Esophagus squamous epithelium (tissue), 5 donors: ENCODE results near the gene ID3. TPM values are rescaled to one million over a fixed set of nuclear protein-coding genes. Genes with fewer than 3 reads are reported as not detected.

Experiments used
- DNase-seq: peaks from one replicate; lab custom pipeline; 2025; lab: John Stamatoyannopoulos, UW
- H3K27ac ChIP-seq, 4 donors: fragments of 200-600 bp; sonication (generic); one replicate each; pipeline ENCODE4 v1.5.1; 2016 to 2019; ENCODE audit warnings: mild to moderate bottlenecking in 1 of 4
- H3K27me3 ChIP-seq, 4 donors: fragments of 200-600 bp; sonication (generic); 1 replicate in 3 of 4; 2 replicates in 1 of 4; pipeline versions ENCODE4 v1.5.1 to v1.6.0; 2017 to 2021; ENCODE audit warnings: antibody characterized with exemption in 1 of 4
- H3K36me3 ChIP-seq, 3 donors: fragments of 200-600 bp; sonication (generic); one replicate each; pipeline ENCODE4 v1.5.1; 2016 to 2019
- H3K4me1 ChIP-seq, 3 donors: fragments of 200-600 bp; sonication (generic); one replicate each; pipeline ENCODE4 v1.5.1; 2017 to 2019
- H3K4me3 ChIP-seq, 4 donors: fragments of 200-600 bp; sonication (generic); 1 replicate in 3 of 4; 2 replicates in 1 of 4; pipeline ENCODE4 v1.5.1; 2016 to 2019; ENCODE audit warnings: mild to moderate bottlenecking in 2 of 4, moderate library complexity in 1 of 4
- H3K9me3 ChIP-seq, 3 donors: fragments of 200-600 bp; sonication (generic); one replicate each; pipeline ENCODE4 v1.5.1; 2016 to 2019
- CTCF ChIP-seq, 6 experiments: fragments of 450-650 bp in 4 of 6; fragments of 200-600 bp in 2 of 6; sonication (generic) in 2 of 6; IDR thresholded peaks; one replicate each; pipeline ENCODE4 v1.5.1; 2016 to 2019; ENCODE audit warnings: antibody characterized with exemption in 6 of 6, mild to moderate bottlenecking in 4 of 6, moderate library complexity in 4 of 6
- POLR2A ChIP-seq, 4 donors: fragments of 450-650 bp; IDR thresholded peaks; one replicate each; pipeline ENCODE4 v1.6.1; 2017; ENCODE audit warnings: antibody characterized with exemption in 4 of 4, mild to moderate bottlenecking in 4 of 4, moderate library complexity in 3 of 4
- WGBS, 2 donors: methylation state at CpG; one replicate each; pipeline ENCODE4 v1.1.5; 2018; 5-methylcytosine and 5-hydroxymethylcytosine counted together
- intact Hi-C: fragments of 100-400 bp; cut with DNase I; formaldehyde crosslinking; loops from one replicate; pipeline ENCODE4 v1.15.0; 2022
- total RNA-seq, 4 donors: library from RNA; depleted of rRNA; stranded (reverse); fragments of >200 nt; gene quantifications; one replicate each; pipeline ENCODE4 v1.1.0, GENCODE V29; 2016
- donor health status: DM: yes; HTN: yes; CAD: no.

The ID3 gene
- total RNA-seq, 4 donors from 2014 or later: 12.6 to 62.9 (median 37.5) TPM

DNA sequence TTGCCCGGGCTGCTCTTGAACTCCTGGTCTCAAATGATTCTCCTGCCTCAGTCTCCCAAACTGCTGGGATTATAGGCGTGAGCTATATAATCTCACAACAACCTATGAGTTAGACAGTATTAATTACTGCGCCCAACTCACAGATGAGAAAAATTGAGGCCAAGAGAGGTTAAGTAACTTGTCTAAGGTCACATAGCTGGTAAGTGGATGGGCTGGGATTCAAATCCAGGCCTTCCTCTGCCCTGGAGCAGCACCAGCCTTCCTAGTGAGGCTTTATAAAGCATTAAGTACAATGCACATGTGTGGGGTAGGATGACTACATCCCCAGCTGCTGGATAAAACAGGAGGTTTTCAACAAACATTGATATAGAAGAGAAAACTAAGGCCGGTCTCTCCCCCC, 43.4 kb downstream of the ID3 start:
- 95 to 100% methylated on average over 4 of the region's 4 CpGs for WGBS, 2 donors

GRCh38 chr1:23514111-23514679, 45.1 kb downstream of the ID3 start:
- H3K4me1 ChIP-seq: no peaks in the 10 kb centered on the region
- no peak for DNase-seq
- intact Hi-C loops: no loop called here
- no peak overlapping the region for H3K27ac ChIP-seq
- no peak overlapping the region for H3K4me3 ChIP-seq
- peaks cover 0 to 90% (median 7%) of the 10 kb centered on the region in 3 donors for H3K36me3 ChIP-seq
- 94 to 96% methylated on average over 3 of the region's 3 CpGs for WGBS, 2 donors
- no peaks in the 10 kb centered on the region for H3K9me3 ChIP-seq
- H3K27me3 ChIP-seq: no peaks in the 10 kb centered on the region
- no peak for TF ChIP-seq CTCF (IDR thresholded peaks at IDR 0.05)
- no peak for TF ChIP-seq POLR2A (IDR thresholded peaks at IDR 0.05)

More for the DNA sequence above, 43.4 kb downstream of the ID3 start:
- TF ChIP-seq CTCF (IDR thresholded peaks at IDR 0.05) (no peak), POLR2A (IDR thresholded peaks at IDR 0.05) (no peak)
- no peak for DNase-seq
- Histone ChIP-seq H3K27me3 (no peaks in the 10 kb centered on the region), H3K9me3 (no peaks in the 10 kb centered on the region), H3K36me3 (peaks cover 0 to 90% (median 3%) of the 10 kb centered on the region in 3 donors), H3K4me1 (no peaks in the 10 kb centered on the region), H3K4me3 (no peak overlapping the region), H3K27ac (no peak overlapping the region)
- intact Hi-C loops: no loop called here

DNA sequence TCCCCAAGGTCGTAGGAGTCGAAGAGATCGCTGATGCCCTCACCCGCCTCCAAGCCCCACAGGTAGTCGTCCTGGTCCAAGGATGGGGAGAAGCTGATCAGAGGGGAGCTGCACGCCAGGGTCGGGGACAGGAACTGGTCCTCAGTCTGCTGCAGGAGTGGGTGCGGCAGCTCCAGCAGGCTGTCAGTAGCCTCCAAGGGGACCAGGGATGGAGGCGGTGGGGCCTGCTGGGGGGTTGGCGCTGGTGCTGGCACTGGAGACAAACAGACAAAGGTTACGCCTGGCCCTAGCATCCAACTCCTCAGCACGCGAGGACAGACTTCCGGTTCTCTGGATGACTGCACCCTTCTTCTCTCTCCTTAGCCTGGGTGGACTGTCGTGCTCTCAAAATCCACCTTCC, 49.4 kb downstream of the ID3 start:
- TF ChIP-seq CTCF (IDR thresholded peaks at IDR 0.05) (no peak), POLR2A (IDR thresholded peaks at IDR 0.05) (no peak)
- Histone ChIP-seq H3K4me3 (no peak overlapping the region), H3K4me1 (peaks cover 0 to 21% (median 0%) of the 10 kb centered on the region in 3 donors), H3K9me3 (no peaks in the 10 kb centered on the region), H3K27me3 (no peaks in the 10 kb centered on the region), H3K27ac (no peak overlapping the region), H3K36me3 (peaks cover 0 to 63% (median 4%) of the 10 kb centered on the region in 3 donors)
- 95 to 96% methylated on average over 12 to 14 of the region's 15 CpGs for WGBS, 2 donors
- intact Hi-C loops: no loop called here
- DNase-seq: no peak

Other genes starting within 250 kb of the ID3 start
- 10 to 100 TPM; 60.9 to 90.2 (median 76.8) TPM for gene HNRNPR, start 215.2 kb downstream of the ID3 start, total RNA-seq
- 10 to 100 TPM; 14.9 to 33.6 (median 24.8) TPM for gene ZNF436, start 189.7 kb downstream of the ID3 start, total RNA-seq
- 10 to 100 TPM in 3 of 4 donors, 1 to 10 TPM in 1; 9.1 to 30.7 (median 25.1) TPM for gene TCEA3, start 134.8 kb downstream of the ID3 start, total RNA-seq
- 10 to 100 TPM; 17.6 to 39.0 (median 30.5) TPM for gene ASAP3, start 75.3 kb downstream of the ID3 start, total RNA-seq
- gene E2F2, start 28.3 kb downstream of the ID3 start, total RNA-seq: 10 to 100 TPM; 10.1 to 16.9 (median 11.8) TPM
- 1,000 to 10,000 TPM in 2 of 4 donors, 100 to 1,000 TPM in 2; 698 to 1,431 (median 989) TPM for gene RPL11, start 132.3 kb upstream of the ID3 start, total RNA-seq
- 10 to 100 TPM; 37.8 to 44.0 (median 41.2) TPM for gene ELOA, start 184.0 kb upstream of the ID3 start, total RNA-seq
- 10 to 100 TPM; 57.4 to 86.3 (median 78.0) TPM for gene PITHD1, start 218.9 kb upstream of the ID3 start, total RNA-seq
- gene LYPLA2, start 231.6 kb upstream of the ID3 start, total RNA-seq: 10 to 100 TPM; 51.9 to 75.5 (median 64.4) TPM
- gene GALE, start 241.3 kb upstream of the ID3 start, total RNA-seq: 10 to 100 TPM; 55.1 to 81.0 (median 60.4) TPM